ENCODE measurements around the gene FBP2.

DNA sequence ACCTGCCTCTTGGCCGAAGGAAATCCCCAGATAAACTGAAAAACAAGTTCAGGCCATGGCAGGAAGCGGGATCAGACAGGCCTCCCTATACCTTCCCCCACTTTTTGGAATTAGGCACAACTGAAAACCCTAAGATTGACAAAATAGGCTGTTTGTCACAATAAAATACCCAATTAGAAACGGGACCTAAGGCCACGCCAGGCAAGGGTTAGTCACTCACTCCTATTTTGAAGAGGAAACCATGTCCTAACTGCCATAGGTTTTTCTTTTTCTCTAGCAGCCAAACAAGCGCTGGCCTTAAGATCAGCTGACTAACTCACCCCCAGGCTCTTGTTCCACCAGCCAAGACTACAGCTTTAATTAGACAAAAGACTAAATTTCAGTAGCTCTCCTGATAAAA is 11.9 kb downstream of the FBP2 start:
- TF ChIP-seq, protein P1, sequence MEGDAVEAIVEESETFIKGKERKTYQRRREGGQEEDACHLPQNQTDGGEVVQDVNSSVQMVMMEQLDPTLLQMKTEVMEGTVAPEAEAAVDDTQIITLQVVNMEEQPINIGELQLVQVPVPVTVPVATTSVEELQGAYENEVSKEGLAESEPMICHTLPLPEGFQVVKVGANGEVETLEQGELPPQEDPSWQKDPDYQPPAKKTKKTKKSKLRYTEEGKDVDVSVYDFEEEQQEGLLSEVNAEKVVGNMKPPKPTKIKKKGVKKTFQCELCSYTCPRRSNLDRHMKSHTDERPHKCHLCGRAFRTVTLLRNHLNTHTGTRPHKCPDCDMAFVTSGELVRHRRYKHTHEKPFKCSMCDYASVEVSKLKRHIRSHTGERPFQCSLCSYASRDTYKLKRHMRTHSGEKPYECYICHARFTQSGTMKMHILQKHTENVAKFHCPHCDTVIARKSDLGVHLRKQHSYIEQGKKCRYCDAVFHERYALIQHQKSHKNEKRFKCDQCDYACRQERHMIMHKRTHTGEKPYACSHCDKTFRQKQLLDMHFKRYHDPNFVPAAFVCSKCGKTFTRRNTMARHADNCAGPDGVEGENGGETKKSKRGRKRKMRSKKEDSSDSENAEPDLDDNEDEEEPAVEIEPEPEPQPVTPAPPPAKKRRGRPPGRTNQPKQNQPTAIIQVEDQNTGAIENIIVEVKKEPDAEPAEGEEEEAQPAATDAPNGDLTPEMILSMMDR (IDR thresholded peaks at IDR 0.05): no peak
- TF ChIP-seq POLR2A (IDR thresholded peaks at IDR 0.05): no peak

Measured in lower leg skin (tissue), 3 donors.